LNCAP (cell line): Measurements from ENCODE around the gene SLC9A1.

Source experiments
- CTCF ChIP-seq: fragments of 450-650 bp; IDR thresholded peaks from 2 replicates; pipeline ENCODE4 v1.5.1; 2017; ENCODE audit warnings: mild to moderate bottlenecking

Gene SLC9A1

GRCh38 chr1:27074175-27074780, 80.6 kb downstream of the SLC9A1 start:
- TF ChIP-seq CTCF, result no peak

DNA sequence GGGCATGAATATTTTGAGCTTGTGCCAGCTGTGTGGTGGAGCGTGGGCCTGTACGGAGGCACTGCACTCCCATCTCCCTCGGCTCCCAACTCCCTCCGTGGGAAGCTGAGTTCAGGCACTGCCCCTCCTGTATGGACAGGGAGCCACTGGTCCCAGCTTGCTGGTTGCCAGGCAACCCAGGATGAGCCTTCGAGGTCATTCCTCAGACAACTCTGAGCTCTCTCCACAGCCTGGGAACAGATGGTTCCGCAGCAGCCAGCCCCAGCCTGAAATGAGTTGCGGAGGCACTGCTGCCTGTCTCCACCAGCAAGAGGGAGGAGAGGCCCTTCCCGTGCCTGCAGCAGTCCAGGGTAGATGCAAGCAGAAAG, 83.9 kb downstream of the SLC9A1 start:
- no peak for TF ChIP-seq CTCF

DNA sequence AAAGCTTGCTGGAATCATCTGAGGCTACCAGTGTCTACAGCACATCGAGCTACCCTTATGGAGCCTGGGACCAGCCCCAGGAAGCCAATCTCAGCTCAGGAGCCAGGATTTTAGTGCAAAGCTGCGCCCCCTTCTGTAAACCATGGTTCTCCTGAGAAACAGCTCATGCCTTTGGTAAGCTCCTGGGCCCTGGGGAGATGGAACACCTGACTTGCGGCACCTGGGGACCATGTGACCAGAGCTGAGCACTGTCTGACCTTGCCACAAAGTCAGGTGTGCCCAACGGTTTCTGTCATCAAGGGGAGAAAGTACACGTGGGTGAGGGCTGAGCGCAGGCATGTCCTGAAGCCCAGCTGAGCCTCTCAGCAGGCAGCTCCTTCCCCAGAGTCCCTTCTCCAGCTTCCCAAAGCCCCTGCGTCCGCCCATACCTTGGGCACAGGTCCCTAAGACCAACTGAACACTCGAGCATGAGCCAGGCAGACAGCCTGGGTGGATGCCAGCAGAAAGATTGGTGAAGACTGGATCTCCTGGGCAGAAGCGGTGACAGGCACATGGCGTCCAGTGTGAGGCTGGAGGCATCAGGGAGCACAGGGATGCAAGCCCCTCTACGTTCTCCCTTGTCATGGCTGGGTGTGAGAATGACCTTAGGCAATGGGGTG, 84.4 kb downstream of the SLC9A1 start:
- TF ChIP-seq CTCF, result no peak

- no peak for TF ChIP-seq CTCF
These were observed 86.0 kb downstream of the SLC9A1 start for GRCh38 chr1:27068922-27069321.

- no peak for TF ChIP-seq CTCF
These were observed 88.8 kb downstream of the SLC9A1 start for GRCh38 chr1:27065999-27066630.

GRCh38 chr1:27060891-27061290, 94.0 kb downstream of the SLC9A1 start:
- no peak for TF ChIP-seq CTCF

DNA sequence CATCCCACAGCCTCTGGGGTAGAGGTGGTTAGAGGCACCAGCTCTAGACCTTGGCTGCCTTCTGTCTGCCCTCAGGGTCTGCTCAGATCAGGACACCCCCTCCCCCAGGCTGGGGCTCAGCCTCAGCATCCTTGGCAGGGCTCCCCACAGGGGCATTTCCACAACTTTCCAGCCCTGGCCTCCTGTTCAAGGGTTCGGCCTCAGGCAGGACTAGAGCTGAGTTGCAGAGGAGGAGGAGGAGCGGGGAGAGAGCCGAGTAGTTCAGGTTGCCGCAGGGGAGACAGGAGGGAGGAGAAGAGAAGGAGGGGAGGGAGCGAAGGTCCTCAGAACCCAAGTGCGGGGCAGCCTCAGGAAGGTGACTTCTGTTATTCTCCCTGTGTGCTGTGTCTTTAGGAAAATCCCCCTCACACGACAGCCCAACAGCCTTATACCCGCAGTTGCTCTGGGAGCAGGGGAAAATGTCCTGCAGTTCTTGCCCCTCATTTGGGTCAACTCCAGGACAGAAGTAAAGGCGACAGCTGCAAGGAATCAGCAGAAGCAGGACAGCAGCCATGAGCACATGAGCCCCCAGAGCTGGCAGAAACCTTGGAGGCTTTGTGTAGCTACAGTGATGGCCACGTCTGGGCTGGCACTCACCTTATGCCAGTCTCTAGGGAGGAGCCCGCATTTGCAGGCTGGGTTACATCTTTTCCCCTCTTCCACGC, 95.8 kb downstream of the SLC9A1 start:
- no peak for TF ChIP-seq CTCF
